Measurements from ENCODE around the gene NTM. TPM values are rescaled to one million over a fixed set of nuclear protein-coding genes. Genes with fewer than 3 reads are reported as not detected.

NTM gene
- polyA plus RNA-seq, 4 donors, result 42.8 to 51.8 (median 45.7) TPM

GRCh38 chr11:131924457-131925201 is 554.2 kb downstream of the NTM start:
- no peak for DNase-seq (ENCODE audit: low read depth in 4 of 4, low spot score in 2 of 4)

GRCh38 chr11:131925829-131926228 is 555.4 kb downstream of the NTM start:
- DNase-seq (ENCODE audit: low read depth in 4 of 4, low spot score in 2 of 4), result no peak

DNA sequence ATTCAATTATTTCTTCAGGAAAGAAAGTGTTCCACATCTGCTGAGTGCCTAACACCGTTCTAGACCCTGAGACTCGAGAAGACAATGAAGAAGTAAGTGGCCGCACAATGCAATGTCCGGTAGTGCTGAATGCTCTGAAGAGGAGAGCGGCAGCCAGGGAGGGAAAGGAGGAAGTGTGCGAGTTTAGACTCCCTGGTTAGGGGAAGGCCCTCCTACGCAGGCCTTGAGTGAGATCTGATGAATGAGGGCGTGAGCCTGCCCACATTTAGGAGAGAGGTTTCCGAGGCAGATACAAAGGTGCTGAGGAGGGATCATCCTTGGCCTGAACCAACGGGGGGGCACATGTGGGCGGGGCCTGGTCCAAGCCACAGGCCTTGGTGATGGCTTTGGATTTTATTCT is 558.6 kb downstream of the NTM start:
- DNase-seq (ENCODE audit: low read depth in 4 of 4, low spot score in 2 of 4), result no peak

DNA sequence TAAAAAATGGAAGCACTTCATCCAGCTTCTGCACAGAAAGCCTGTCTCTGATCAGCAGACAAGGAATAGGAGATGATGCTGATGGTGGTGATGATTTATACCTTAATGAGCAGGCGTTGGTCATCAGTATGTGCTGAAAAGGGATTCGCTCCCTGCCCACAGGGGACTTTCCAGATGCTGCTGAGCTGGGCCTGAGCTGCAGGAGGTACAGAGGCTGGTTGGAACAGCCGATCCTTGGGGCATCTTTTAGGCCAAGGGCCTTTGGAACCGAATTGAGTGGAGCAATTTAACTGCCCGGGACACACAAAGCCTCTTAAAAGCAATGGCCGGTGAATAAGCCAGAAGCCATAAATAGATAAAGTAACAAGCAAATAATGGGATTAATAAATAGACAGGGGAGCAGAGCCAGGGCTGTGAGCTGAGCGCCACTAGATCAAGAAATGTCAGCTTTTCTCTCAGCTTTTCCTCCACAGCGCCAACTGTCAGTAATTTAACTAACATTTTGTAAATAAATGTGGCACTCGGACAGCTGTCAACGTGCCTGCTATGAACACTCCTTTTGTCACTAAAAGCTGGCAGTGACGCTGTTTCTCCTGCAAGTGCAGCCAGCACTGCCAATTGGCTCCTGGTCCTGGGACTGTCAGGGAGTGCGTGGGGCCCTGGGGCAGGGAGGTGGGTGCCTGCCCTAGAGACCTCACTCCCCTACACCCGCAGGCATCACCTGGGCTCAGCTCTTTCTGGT is 562.3 kb downstream of the NTM start:
- no peak for DNase-seq (ENCODE audit: low read depth in 4 of 4, low spot score in 2 of 4)

DNA sequence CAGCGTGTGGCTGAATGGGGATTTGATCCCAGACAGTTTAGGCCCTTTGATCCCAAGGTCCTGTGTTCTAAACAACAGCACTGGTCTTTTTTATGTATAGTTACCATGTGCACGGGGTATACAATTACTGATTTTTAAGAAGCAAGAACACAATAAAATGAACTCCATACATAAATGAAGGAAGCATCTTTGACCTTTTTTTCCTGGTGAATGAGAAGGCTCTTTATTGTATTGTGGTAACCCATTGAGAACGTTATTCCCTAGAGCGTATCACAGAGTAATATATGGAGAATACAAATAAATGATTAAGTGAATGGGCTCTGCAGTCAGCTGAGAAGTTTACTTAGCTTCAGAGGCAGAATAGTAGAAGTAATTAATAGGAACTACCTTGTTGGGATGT is 563.6 kb downstream of the NTM start:
- DNase-seq (ENCODE audit: low read depth in 4 of 4, low spot score in 2 of 4), result no peak

DNA sequence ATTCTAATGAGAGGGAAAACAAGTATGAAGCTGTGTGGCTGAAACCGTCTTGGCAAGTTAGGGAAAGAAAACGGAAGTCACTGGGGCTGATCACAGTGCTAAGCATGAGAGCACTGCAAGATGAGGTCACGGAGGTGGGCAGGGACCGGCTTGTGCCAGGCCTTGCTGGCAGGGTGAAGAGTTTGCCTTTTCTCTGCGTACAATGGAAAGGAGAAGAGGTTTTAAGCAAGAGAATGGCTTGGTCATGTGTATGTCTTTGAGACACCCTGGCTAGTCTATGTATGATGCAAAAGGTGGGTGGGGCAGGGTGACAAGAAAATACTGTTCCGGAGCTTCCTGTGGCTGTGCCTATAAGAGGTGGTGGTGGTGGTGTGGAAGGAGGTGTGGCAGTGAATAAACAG is 567.9 kb downstream of the NTM start:
- DNase-seq (ENCODE audit: low read depth in 4 of 4, low spot score in 2 of 4), result no peak

DNA sequence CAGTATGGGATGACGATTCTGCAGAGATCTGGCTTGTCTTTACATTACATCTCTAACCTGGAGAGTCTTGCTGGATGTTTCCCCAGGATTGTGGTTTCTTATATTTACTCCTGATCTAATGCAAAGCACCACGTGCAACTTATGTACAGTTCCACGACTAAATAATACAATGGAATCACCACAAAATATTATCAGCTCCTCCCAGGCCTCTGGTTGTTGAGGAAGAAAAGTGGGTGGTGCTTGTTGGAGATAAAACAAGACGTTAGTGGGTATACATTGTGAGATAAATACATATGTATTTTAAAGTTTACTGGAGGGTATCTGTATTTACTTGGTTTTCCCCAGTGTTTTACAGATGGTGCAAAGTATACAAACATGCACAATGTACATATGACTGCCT is 569.7 kb downstream of the NTM start:
- no peak for DNase-seq (ENCODE audit: low read depth in 4 of 4, low spot score in 2 of 4)

GRCh38 chr11:131942878-131943277 is 572.5 kb downstream of the NTM start:
- no peak for DNase-seq (ENCODE audit: low read depth in 4 of 4, low spot score in 2 of 4)

DNA sequence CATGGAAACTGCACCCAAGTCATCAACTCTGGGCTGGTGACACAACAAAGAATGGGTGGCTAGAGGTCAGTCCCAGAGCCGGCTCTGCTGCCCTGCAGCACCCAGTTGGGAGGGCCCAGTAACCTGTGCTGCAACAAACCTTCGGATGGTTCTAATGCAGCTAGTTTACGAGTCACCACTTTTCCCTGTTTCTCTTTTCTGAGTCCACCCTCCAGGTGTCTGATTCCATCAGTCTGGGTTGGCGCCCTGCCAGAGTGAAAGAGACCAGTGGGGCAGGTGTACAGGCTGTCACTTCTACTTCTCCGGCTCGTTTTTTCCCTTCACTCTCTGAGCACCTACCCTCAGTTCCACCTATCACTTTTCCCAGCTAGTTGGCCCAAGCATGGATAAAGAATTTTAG is 572.9 kb downstream of the NTM start:
- DNase-seq (ENCODE audit: low read depth in 4 of 4, low spot score in 2 of 4), result no peak

- DNase-seq (ENCODE audit: low read depth in 4 of 4, low spot score in 2 of 4), result no peak
Observed at GRCh38 chr11:131944736-131945135, 574.3 kb downstream of the NTM start.

GRCh38 chr11:131945706-131946105 is 575.3 kb downstream of the NTM start:
- DNase-seq (ENCODE audit: low read depth in 4 of 4, low spot score in 2 of 4), result no peak

DNA sequence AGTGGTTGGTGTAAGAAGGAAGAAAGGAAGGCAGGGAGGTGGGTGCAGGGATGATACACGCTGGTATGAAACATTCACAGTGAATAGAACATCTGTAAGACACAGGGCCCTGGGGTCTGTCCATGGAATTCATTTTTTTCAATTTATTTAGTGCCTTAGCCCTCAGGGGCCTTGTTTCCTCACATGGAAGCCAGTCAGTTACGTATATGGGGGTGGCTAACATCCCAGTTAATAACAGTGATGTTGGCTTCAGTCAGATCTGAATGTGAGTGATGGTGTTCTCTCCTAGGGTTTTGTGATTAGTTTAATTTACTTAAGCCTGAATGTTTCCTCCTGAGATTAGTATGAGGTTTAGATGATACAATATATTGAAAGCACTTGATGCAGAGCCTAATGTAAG is 577.1 kb downstream of the NTM start:
- DNase-seq (ENCODE audit: low read depth in 4 of 4, low spot score in 2 of 4), result no peak

GRCh38 chr11:131951121-131951520 is 580.7 kb downstream of the NTM start:
- no peak for DNase-seq (ENCODE audit: low read depth in 4 of 4, low spot score in 2 of 4)

GRCh38 chr11:131954146-131954545 is 583.7 kb downstream of the NTM start:
- DNase-seq (ENCODE audit: low read depth in 4 of 4, low spot score in 2 of 4), result no peak

GRCh38 chr11:131955904-131956303 is 585.5 kb downstream of the NTM start:
- no peak for DNase-seq (ENCODE audit: low read depth in 4 of 4, low spot score in 2 of 4)

GRCh38 chr11:131957201-131957600 is 586.8 kb downstream of the NTM start:
- DNase-seq (ENCODE audit: low read depth in 4 of 4, low spot score in 2 of 4), result no peak

DNA sequence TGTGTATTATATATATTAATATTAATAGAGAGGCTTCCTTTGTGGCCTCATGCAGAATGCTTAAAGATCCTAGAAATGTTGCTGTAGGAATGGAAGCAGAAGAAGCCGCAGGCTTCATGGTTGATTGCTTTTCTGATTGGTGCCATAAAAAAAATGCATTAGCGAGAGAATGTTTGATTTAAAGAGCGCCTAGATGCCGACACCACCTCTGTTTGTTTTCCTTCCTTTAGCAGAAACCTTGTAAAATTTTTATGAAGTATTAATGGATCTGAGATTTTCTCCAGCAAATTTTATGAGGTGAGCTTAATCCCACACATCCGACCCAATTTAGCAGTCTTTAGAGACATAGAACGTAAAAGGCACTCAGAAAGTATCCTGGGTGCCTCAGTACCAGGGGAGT is 587.5 kb downstream of the NTM start:
- DNase-seq (ENCODE audit: low read depth in 4 of 4, low spot score in 2 of 4), result no peak

GRCh38 chr11:131962818-131963217 is 592.4 kb downstream of the NTM start:
- DNase-seq (ENCODE audit: low read depth in 4 of 4, low spot score in 2 of 4), result no peak

- no peak for DNase-seq (ENCODE audit: low read depth in 4 of 4, low spot score in 2 of 4)
Observed at GRCh38 chr11:131964698-131965483, 594.5 kb downstream of the NTM start.

- DNase-seq (ENCODE audit: low read depth in 4 of 4, low spot score in 2 of 4), result no peak
Observed at GRCh38 chr11:131965504-131965903, 595.1 kb downstream of the NTM start.

- no peak for DNase-seq (ENCODE audit: low read depth in 4 of 4, low spot score in 2 of 4)
Observed at GRCh38 chr11:131966667-131967066, 596.3 kb downstream of the NTM start.

All from left renal cortex interstitium (tissue), 4 donors.